ENCODE data around the gene SFXN5. TPM values are rescaled to one million over a fixed set of nuclear protein-coding genes. Genes with fewer than 3 reads are reported as not detected.

Gene SFXN5
- total RNA-seq, 1 donor from 2014 or later, result 19.0 TPM

DNA sequence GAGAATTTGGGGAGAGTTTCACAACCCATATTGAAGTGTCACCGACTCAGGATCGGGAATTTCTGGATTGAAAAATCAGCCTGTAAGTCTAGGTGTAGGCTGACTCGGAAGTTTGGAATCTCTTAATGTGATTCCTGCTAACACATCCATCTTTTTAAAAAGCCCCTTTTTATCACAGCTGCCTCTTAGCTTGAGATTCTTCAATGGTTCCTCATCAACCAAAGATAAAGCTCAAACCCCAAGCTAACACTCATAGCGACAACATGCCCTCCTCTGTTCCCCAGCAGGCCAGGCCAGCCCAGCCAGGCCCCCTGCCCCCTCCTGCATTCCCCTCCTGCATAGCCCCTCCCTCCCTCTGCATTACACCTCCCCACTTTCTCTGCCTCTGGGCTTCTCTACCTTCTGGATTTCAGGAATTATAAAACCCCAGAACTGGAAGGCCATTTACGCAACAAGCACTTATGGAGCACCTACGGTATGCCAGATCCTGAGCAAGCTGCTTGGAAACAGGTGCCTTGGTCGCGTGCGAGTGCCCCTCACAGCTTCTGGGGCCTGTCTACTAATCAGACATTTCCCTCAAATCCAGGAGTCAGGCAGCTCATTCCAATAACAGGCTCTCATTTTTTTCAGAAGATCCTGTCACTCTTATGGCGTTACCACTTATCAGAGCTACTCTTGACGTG, 90.8 kb downstream of the SFXN5 start:
- DNase-seq (ENCODE audit: low spot score), result no peak

DNA sequence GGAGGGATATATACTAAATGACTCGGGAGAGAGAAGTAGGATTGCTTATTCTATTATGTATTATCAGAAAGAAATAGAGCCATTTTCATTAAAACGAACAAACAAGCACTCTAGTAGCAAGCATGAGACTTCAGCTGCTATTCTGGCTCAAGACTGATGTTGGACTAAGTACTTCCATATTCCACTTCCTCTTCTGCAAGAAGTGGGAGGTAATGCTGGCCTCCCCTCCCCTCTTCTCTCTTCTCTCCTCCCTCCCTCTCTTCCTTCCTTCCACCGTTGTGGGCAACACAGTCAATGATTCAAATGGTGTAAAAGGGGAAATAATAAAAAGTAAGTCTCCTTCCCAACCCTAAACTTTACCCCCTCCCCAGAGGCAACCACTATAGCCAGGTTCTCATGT, 91.6 kb downstream of the SFXN5 start:
- DNase-seq (ENCODE audit: low spot score), result no peak

DNA sequence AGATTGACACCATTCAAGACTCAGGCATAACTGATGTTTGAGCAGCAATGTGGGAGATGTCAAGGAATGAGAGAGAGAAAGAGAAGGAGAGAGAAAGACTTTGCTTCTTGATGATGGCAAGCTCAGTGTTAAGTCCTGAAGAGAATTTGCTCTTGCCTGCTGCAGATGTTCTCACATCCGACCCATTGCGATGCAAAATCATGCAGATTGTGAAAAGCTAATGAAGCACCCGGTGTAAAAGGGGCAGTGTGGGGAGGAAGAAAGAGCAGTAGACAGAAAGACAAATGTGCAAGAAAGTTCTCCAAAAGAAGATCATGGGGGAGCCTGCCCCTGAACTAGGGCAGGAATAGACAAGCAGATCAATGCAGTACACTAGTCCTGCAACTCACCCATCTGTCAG, 96.5 kb downstream of the SFXN5 start:
- no peak for DNase-seq (ENCODE audit: low spot score)

GRCh38 chr2:72974436-72974754, 97.1 kb downstream of the SFXN5 start:
- DNase-seq (ENCODE audit: low spot score), result no peak

DNA sequence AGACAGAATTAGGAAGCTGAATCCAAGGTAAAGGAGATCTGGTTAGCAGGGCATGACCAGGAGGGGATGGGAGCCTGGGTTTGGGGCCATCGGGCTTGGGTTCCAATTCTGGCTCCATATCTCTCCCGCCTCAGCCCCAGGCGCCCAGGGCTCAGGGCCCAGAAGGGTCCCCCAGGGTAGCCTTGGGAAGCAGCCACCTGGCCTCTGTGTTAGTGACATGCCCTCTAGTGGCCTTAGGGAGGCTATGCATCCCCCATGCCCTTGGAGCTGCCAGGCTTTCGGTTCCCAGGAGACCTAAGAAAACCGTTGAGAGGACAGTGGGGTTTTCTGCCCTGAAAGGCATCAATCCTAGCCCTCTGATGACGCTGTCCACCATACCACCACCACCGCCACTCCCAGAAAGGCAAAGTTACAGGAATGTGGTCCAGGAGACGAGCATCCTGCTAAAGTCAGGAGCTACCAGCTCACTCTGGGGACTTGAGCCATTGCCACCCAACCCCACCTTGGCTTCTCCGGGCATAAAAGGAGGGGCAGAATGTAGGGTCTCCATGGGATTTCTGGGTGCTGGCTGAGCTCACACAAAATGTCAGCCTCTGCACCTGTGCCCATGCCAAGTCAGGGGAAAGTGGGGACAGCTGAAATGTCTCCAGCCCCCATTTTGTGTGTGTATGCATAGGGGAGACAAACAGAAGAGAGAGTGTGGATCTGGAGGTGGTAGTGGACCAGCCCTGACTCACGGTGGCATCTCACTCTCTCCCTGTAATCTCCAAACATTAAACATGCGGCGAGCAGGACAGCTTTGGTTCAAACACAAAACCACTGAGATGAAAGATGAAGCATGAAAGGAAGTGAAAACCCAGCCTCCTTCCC, 97.7 kb downstream of the SFXN5 start:
- peak; percentile 42 for DNase-seq (ENCODE audit: low spot score)

DNA sequence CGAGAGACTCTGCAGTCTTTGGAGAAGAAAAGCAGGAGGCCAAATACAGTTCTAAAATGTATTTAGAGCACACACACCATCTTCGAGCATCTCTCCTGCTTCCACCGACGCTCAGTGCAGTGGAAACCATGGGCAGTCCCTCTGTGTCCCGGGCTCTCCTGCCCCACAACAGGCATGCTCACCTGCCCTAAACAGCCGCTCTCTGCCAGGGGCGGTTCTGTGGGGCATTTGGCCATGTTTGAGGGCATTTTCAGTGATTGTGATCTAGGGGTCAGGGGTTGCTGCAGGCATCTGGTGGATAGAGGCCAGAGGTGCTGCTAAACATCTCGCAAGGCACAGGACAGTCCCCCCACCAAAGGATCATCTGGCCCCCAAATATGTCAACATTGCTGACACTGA, 98.4 kb downstream of the SFXN5 start:
- no peak for DNase-seq (ENCODE audit: low spot score)

- no peak for DNase-seq (ENCODE audit: low spot score)
These were observed 99.0 kb downstream of the SFXN5 start for GRCh38 chr2:72972352-72973136.

DNA sequence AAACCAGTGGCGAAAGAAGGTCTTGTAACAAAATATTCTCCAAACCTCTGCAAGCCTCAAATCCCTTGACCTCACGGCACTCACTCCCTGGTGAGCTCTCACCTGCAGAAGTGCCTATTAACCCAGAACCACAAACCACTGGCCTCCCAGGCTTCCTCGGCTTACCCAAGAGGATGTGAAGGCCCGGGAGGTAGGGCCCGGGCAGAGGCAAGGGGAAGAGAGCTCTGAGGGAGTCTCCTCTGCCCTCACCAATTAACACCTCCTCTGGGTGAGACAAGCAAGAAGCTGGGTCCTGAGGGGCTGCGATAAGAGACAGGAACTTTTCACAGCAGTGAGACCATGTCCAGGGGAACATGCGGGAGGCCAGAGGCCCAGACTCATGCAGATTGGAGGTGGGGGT, 100.5 kb downstream of the SFXN5 start:
- no peak for DNase-seq (ENCODE audit: low spot score)

DNA sequence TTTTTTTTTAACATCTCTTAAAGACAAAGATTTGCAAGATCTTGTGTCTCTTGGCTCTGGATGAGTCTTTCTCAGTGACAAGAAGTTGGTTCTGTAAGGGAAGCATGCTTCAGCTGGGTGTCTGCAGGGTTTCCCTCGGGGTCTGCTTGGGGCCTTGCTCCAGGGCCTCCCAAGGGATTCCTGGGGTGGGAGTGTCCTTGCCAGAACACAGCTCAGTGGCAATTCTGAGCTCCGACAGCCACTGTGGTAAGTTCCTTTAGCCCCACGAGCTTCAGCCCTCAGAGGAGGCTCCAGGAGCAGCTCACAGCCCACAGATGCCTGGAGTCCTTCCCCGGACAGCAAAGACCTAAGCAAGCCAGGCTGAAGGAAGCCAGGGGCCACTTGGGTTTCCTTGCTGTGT, 101.8 kb downstream of the SFXN5 start:
- no peak for DNase-seq (ENCODE audit: low spot score)

- DNase-seq (ENCODE audit: low spot score), result no peak
These were observed 103.2 kb downstream of the SFXN5 start for GRCh38 chr2:72968286-72968685.

- no peak for DNase-seq (ENCODE audit: low spot score)
These were observed 105.6 kb downstream of the SFXN5 start for GRCh38 chr2:72965770-72966450.

DNA sequence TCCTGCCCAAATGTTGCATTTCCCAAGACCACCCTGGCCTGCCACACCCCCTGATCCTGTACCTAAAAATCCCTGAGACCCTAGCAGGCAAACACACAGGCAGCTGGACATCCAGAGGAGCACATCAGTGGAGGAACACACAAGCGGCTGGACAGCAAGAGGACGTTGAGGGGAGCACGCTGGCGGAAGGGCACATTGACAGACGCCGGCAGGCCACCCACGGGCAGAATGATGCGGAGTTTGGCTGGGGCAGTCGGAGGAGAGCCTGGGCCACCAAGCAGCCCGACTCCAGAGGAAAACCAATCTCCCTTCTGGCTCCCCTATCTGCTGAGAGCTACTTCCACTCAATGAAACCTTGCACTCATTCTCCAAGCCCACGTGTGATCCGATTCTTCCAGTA, 106.5 kb downstream of the SFXN5 start:
- DNase-seq (ENCODE audit: low spot score), result no peak

- DNase-seq (ENCODE audit: low spot score), result no peak
These were observed 107.4 kb downstream of the SFXN5 start for GRCh38 chr2:72964146-72964525.

DNA sequence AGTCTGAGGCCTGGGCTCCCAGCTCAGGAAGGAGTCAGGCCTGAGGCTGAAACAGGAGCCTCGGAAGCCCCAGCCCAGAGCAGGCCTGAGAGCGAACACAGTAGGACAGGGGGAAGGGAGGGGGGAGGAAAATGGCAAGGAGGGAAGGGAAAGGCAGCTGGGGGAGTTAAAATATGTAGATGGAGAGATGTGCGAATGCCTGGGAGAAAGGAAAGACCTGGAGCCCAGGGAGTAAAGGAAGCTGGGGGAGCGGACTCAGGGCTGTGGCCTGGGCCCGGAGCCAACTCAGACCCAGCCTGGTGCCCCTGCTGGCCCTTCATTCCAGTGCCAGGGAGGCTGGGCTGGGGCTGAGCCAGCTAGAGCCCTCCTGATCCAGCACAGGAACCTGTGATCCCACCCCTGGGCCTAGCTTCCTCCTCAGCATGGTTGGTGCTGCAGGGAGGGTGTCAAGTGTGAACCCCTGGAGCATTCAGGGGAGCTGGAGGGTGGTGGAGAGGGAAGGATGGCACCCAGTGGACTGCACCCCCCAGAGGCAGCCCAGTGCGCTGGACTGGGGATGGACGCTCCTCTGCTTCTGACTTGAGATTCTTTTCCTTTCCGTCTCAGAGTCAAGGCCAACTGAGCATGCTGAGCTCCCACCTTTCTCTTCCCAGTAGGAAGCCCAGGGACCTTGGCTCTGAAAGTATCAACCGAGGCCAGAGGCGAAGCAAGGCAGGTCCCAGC, 107.9 kb downstream of the SFXN5 start:
- DNase-seq (ENCODE audit: low spot score), result no peak

- no peak for DNase-seq (ENCODE audit: low spot score)
These were observed 108.6 kb downstream of the SFXN5 start for GRCh38 chr2:72962911-72963310.

GRCh38 chr2:72961853-72962468, 109.6 kb downstream of the SFXN5 start:
- no peak for DNase-seq (ENCODE audit: low spot score)

- no peak for DNase-seq (ENCODE audit: low spot score)
These were observed 110.3 kb downstream of the SFXN5 start for GRCh38 chr2:72961036-72961720.

DNA sequence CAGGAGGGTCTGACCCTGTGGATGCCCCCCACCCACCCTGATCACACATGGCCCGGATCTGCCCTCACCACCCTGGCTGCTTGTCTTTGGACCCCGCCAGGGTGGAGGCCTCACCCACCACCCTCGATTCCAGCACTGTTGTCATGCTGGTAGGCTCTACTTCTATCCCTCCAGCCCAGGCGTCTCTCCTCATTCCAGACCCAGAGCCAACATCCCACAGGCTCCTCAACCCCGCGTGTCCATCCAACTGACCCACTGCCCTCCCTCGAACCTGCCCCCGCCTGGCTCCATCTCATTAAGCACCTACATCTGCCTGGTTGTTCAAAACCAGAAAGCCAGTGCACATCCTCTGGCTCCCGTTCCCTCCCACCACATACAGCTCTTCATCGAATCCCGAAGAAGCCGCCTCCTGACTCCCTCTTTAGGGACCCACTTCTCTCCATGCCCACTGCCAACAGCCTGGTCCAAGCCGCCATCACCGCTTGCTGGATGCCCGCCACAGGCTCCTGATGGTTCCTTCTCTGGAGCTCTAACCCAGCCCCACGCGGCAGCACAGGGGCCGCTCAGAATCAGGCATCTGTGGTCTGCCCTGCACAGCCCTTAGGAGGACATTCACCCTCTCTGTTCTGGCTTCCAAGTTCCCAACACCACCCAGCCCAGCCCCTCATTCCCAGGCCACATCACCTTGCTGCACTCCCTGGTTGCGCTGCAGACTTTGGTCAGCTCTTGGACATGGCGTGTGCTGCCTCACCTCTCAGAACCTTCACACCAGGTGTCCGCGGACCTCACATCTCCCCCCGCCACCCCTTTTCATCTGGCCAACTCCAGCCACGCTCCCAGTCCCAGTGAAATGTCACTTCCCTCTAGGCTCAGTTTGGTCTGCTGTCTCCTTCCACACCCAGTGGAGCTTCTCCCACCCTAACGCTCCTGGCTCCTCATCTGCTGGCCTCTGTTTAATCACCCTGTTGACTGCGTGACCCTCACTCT, 111.2 kb downstream of the SFXN5 start:
- no peak for DNase-seq (ENCODE audit: low spot score)

GRCh38 chr2:72959554-72959953, 112.0 kb downstream of the SFXN5 start:
- DNase-seq (ENCODE audit: low spot score), result no peak
